ENCODE data around the gene USP9X. TPM values are rescaled to one million over a fixed set of nuclear protein-coding genes. Genes with fewer than 3 reads are reported as not detected.

USP9X gene
- total and polyA plus RNA-seq, 2 donors (not counting 3 experiments of a cell fraction or from before 2014, with no cell fraction given) = 13.7 to 66.8 TPM

DNA sequence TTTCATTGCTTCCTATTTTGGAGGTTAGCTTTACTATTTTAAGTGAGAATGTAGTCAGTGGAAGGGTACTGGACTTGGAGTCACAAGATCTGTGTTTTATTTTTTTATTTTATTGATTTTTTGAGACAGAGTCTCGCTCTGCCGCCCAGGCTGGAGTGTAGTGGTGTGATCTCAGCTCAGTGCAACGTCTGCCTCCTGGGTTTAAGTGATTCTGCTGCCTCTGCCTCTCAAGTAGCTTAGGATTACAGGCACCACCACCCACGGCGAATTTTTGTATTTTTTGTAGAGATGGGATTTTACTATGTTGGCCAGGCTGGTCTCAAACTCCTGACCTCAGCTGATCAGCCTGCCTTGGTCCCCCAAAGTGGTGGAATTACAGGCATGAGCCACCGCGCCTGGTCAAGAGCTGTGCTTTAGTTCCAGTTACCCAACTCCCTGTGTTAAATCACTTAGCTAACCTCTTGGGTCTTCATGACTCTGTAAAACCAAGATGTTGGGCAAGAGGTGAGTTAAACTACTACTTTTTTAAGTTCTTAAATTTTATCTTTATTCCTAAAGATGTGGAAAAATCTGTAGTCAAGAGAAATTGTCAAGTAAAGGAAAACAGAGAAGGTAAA is 11.2 kb downstream of the USP9X start:
- DNase-seq (ENCODE audit: low read depth, low spot score) (no peak), FAIRE-seq (no peak)
- peaks cover 99% of the 10 kb centered on the region for H3K79me2 ChIP-seq (ENCODE audit: control insufficient read depth, insufficient read depth, low read length)
- H3K36me3 ChIP-seq (ENCODE audit: control insufficient read depth in 2 of 2, extremely low read depth in 1 of 2, insufficient read depth in 2 of 2, low read length in 2 of 2) = no peaks in the 10 kb centered on the region
- dilution Hi-C loops (cut with MboI; ENCODE audit: extremely low pct_ligation_motif_present, low sequenced_read_pairs) = no loop called here
- no peak overlapping the region for H3K4me2 ChIP-seq (ENCODE audit: insufficient read depth, low read length)
- H3K9me1 ChIP-seq (replicated peaks; ENCODE audit: control insufficient read depth, extremely low read depth, insufficient read depth, low read length) = no peaks in the 10 kb centered on the region
- H4K20me1 ChIP-seq (replicated peaks; ENCODE audit: control insufficient read depth, extremely low read depth, insufficient read depth, low read length) = peaks cover 4% of the 10 kb centered on the region
- ChIA-PET POLR2A (no interaction called here), CTCF (interaction anchor here (1.3 to 1.8 kb wide), 2 partner anchors 19 to 219 kb away, joined by 4 to 5 read pairs; no protein-coding TSS in a partner anchor)
- no peak overlapping the region for H2AFZ ChIP-seq (ENCODE audit: low read depth, low read length)
- no peaks in the 10 kb centered on the region for H3K4me1 ChIP-seq (ENCODE audit: control insufficient read depth, extremely low read depth, insufficient read depth, low read length)
- BruUV-seq (replicated peaks) = no TSS peak
- H3K9me3 ChIP-seq (replicated peaks; ENCODE audit: control insufficient read depth, insufficient read depth, low read length) = no peaks in the 10 kb centered on the region
- H3K9ac ChIP-seq (replicated peaks; ENCODE audit: extremely low read depth, insufficient read depth, low read length) = no peak overlapping the region
- H3K4me3 ChIP-seq (replicated peaks in 1 of 3; ENCODE audit: insufficient read depth in 1 of 3, low read depth in 1 of 3, low read length in 3 of 3) = no peak overlapping the region
- intact Hi-C loops (cut with micrococcal nuclease) = no loop called here
- H3K27me3 ChIP-seq (ENCODE audit: control insufficient read depth in 2 of 2, insufficient read depth in 2 of 2, low read length in 2 of 2) = no peaks in the 10 kb centered on the region
- H3K27ac ChIP-seq (ENCODE audit: insufficient read depth, low read depth, low read length) = no peak overlapping the region
- TF ChIP-seq GATA2 (IDR thresholded peaks at IDR 0.05; ENCODE audit: insufficient read depth, insufficient read length, low read depth, low read length) = no peak
- TF ChIP-seq MYC (IDR thresholded peaks at IDR 0.05; ENCODE audit: low read depth, low read length) = no peak
- TF ChIP-seq POLR2A (IDR thresholded peaks at IDR 0.05; ENCODE audit: low read depth, low read length) = no peak
- no peak for TF ChIP-seq POLR2AphosphoS5 (IDR thresholded peaks at IDR 0.05; ENCODE audit: insufficient read depth, low read depth, low read length)
- TF ChIP-seq, protein P1, sequence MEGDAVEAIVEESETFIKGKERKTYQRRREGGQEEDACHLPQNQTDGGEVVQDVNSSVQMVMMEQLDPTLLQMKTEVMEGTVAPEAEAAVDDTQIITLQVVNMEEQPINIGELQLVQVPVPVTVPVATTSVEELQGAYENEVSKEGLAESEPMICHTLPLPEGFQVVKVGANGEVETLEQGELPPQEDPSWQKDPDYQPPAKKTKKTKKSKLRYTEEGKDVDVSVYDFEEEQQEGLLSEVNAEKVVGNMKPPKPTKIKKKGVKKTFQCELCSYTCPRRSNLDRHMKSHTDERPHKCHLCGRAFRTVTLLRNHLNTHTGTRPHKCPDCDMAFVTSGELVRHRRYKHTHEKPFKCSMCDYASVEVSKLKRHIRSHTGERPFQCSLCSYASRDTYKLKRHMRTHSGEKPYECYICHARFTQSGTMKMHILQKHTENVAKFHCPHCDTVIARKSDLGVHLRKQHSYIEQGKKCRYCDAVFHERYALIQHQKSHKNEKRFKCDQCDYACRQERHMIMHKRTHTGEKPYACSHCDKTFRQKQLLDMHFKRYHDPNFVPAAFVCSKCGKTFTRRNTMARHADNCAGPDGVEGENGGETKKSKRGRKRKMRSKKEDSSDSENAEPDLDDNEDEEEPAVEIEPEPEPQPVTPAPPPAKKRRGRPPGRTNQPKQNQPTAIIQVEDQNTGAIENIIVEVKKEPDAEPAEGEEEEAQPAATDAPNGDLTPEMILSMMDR (IDR thresholded peaks at IDR 0.05; ENCODE audit: extremely low read depth in 1 of 2, insufficient read depth in 1 of 2, low read depth in 1 of 2, low read length in 2 of 2) = no peak
- TF ChIP-seq EZH2 (IDR thresholded peaks at IDR 0.05; ENCODE audit: borderline replicate concordance, low read depth, low read length, severe bottlenecking) = no peak
- TF ChIP-seq, protein P2, sequence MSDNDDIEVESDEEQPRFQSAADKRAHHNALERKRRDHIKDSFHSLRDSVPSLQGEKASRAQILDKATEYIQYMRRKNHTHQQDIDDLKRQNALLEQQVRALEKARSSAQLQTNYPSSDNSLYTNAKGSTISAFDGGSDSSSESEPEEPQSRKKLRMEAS (IDR thresholded peaks at IDR 0.05; ENCODE audit: insufficient read depth, insufficient read length) = no peak
- no peak for TF ChIP-seq FOS (IDR thresholded peaks at IDR 0.05; ENCODE audit: borderline replicate concordance, insufficient read depth, low read length)
- no peak for TF ChIP-seq JUN (IDR thresholded peaks at IDR 0.05; ENCODE audit: borderline replicate concordance, insufficient read depth, insufficient read length, low read depth)
